HG02588 (cell line): ENCODE results near the gene CIAO3.

Experiments
- ATAC-seq: cut with Tn5 transposase; IDR thresholded peaks from one replicate; pipeline ENCODE4 v1.9.1; 2021; ENCODE audit warnings: mild to moderate bottlenecking, moderate library complexity; ENCODE audit not compliant: unreplicated experiment

CIAO3 gene

GRCh38 chr16:679814-680624, 60.8 kb downstream of the CIAO3 start, which contains the start of gene STUB1:
Gene STUB1 (plus strand): TSS chr16:680410. CDS start chr16:680526, 116 bp downstream.
- peak; percentile 33 for ATAC-seq
